Measurements from ENCODE around the gene PPL.

DNA sequence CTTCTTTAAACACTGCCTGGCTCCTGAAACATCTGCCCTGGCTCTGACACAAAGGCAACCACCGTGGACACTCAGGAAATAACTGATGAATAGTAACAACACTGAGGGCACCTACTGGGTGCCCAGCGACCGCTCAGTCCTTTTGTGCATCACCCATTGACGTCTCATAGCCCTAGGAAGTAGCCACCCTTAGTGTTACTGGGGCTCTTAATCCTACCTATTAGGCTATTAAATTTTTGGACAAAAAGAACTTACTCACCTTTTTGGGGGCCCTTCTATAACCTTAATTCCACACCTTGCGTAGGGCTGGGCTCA lies 11.7 kb downstream of the PPL start:
- TF ChIP-seq, protein P1, sequence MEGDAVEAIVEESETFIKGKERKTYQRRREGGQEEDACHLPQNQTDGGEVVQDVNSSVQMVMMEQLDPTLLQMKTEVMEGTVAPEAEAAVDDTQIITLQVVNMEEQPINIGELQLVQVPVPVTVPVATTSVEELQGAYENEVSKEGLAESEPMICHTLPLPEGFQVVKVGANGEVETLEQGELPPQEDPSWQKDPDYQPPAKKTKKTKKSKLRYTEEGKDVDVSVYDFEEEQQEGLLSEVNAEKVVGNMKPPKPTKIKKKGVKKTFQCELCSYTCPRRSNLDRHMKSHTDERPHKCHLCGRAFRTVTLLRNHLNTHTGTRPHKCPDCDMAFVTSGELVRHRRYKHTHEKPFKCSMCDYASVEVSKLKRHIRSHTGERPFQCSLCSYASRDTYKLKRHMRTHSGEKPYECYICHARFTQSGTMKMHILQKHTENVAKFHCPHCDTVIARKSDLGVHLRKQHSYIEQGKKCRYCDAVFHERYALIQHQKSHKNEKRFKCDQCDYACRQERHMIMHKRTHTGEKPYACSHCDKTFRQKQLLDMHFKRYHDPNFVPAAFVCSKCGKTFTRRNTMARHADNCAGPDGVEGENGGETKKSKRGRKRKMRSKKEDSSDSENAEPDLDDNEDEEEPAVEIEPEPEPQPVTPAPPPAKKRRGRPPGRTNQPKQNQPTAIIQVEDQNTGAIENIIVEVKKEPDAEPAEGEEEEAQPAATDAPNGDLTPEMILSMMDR (IDR thresholded peaks at IDR 0.05; ENCODE audit: extremely low read depth in 1 of 2, insufficient read depth in 1 of 2, low read depth in 1 of 2, low read length in 2 of 2) = no peak
- TF ChIP-seq FOS (IDR thresholded peaks at IDR 0.05; ENCODE audit: borderline replicate concordance, insufficient read depth, low read length) = no peak
- no peak for TF ChIP-seq EZH2 (IDR thresholded peaks at IDR 0.05; ENCODE audit: borderline replicate concordance, low read depth, low read length, severe bottlenecking)
- TF ChIP-seq POLR2AphosphoS5 (IDR thresholded peaks at IDR 0.05; ENCODE audit: insufficient read depth, low read depth, low read length) = no peak
- TF ChIP-seq POLR2A (IDR thresholded peaks at IDR 0.05; ENCODE audit: low read depth, low read length) = no peak
- no peak for TF ChIP-seq MYC (IDR thresholded peaks at IDR 0.05; ENCODE audit: low read depth, low read length)
- TF ChIP-seq, protein P2, sequence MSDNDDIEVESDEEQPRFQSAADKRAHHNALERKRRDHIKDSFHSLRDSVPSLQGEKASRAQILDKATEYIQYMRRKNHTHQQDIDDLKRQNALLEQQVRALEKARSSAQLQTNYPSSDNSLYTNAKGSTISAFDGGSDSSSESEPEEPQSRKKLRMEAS (IDR thresholded peaks at IDR 0.05; ENCODE audit: insufficient read depth, insufficient read length) = no peak
- no peak for TF ChIP-seq JUN (IDR thresholded peaks at IDR 0.05; ENCODE audit: borderline replicate concordance, insufficient read depth, insufficient read length, low read depth)
